Measurements from ENCODE around the gene TNFRSF9.

TNFRSF9 gene

GRCh38 chr1:7868070-7868780 lies 72.4 kb downstream of the TNFRSF9 start:
- DNase-seq = no peak

GRCh38 chr1:7865978-7866377 lies 74.7 kb downstream of the TNFRSF9 start:
- no peak for DNase-seq

All from MV-4-11 (cell line).